Measurements from ENCODE around the gene COIL. TPM values are rescaled to one million over a fixed set of nuclear protein-coding genes. Genes with fewer than 3 reads are reported as not detected.

The COIL gene
- total and polyA plus RNA-seq, 2 donors (not counting 1 experiment from before 2014, with no cell fraction given): 7.3 to 12.1 TPM

- no peak overlapping the region for H3K27ac ChIP-seq (ENCODE audit: insufficient read depth, low read length)
- no peak overlapping the region for H3K9ac ChIP-seq (ENCODE audit: insufficient read depth, low read length)
- no peaks in the 10 kb centered on the region for H3K9me3 ChIP-seq (ENCODE audit: control insufficient read depth, insufficient read depth, low read depth, low read length)
- H3K27me3 ChIP-seq (ENCODE audit: control insufficient read depth, insufficient read depth, low read length): no peaks in the 10 kb centered on the region
- no peaks in the 10 kb centered on the region for H3K79me2 ChIP-seq (ENCODE audit: control insufficient read depth, insufficient read depth, low read length)
- H3K4me1 ChIP-seq (ENCODE audit: control insufficient read depth, extremely low read depth, insufficient read depth, low read length): no peaks in the 10 kb centered on the region
- H3K36me3 ChIP-seq (ENCODE audit: control insufficient read depth, insufficient read depth, low read length): no peaks in the 10 kb centered on the region
- no peaks in the 10 kb centered on the region for H4K20me1 ChIP-seq (ENCODE audit: control insufficient read depth, extremely low read depth, insufficient read depth, low read length)
- no peak for DNase-seq (ENCODE audit: low read depth in 2 of 2)
- no peak overlapping the region for H3K4me2 ChIP-seq (ENCODE audit: extremely low read depth, insufficient read depth, low read length)
- H2AFZ ChIP-seq (ENCODE audit: low read length): no peak overlapping the region
- no peak for TF ChIP-seq CTCF (conservative IDR thresholded peaks at IDR 0.05 in 1 of 2, IDR thresholded peaks at IDR 0.05 in 1 of 2; ENCODE audit: low read depth in 1 of 2, low read length in 2 of 2)
- H3K4me3 ChIP-seq (replicated peaks in 1 of 4; ENCODE audit: control extremely low read depth in 1 of 4, insufficient read depth in 1 of 4, low read depth in 3 of 4, low read length in 4 of 4): no peak overlapping the region
These were observed 31.5 kb upstream of the COIL start for GRCh38 chr17:56992364-56992763.

- no peak for TF ChIP-seq EZH2 (IDR thresholded peaks at IDR 0.05; ENCODE audit: low read length, missing control alignments)
- no peak for TF ChIP-seq CTCF (conservative IDR thresholded peaks at IDR 0.05 in 1 of 2, IDR thresholded peaks at IDR 0.05 in 1 of 2; ENCODE audit: low read depth in 1 of 2, low read length in 2 of 2)
- Histone ChIP-seq H2AFZ (ENCODE audit: low read length) (no peak overlapping the region), H3K4me3 (replicated peaks in 1 of 4; ENCODE audit: control extremely low read depth in 1 of 4, insufficient read depth in 1 of 4, low read depth in 3 of 4, low read length in 4 of 4) (no peak overlapping the region), H3K9me3 (ENCODE audit: control insufficient read depth, insufficient read depth, low read depth, low read length) (no peaks in the 10 kb centered on the region), H3K9ac (ENCODE audit: insufficient read depth, low read length) (no peak overlapping the region), H3K27me3 (ENCODE audit: control insufficient read depth, insufficient read depth, low read length) (no peaks in the 10 kb centered on the region), H3K4me1 (ENCODE audit: control insufficient read depth, extremely low read depth, insufficient read depth, low read length) (no peaks in the 10 kb centered on the region), H3K79me2 (ENCODE audit: control insufficient read depth, insufficient read depth, low read length) (no peaks in the 10 kb centered on the region), H3K4me2 (ENCODE audit: extremely low read depth, insufficient read depth, low read length) (no peak overlapping the region), H3K27ac (ENCODE audit: insufficient read depth, low read length) (no peak overlapping the region), H3K36me3 (ENCODE audit: control insufficient read depth, insufficient read depth, low read length) (no peaks in the 10 kb centered on the region), H4K20me1 (ENCODE audit: control insufficient read depth, extremely low read depth, insufficient read depth, low read length) (no peaks in the 10 kb centered on the region)
- no peak for DNase-seq (ENCODE audit: low read depth in 2 of 2)
These were observed 28.2 kb upstream of the COIL start for GRCh38 chr17:56988901-56989572.

GRCh38 chr17:56987283-56987834, 26.5 kb upstream of the COIL start:
- H2AFZ ChIP-seq (ENCODE audit: low read length): no peak overlapping the region
- DNase-seq (ENCODE audit: low read depth in 2 of 2): no peak
- TF ChIP-seq EZH2 (IDR thresholded peaks at IDR 0.05; ENCODE audit: low read length, missing control alignments) (no peak), CTCF (conservative IDR thresholded peaks at IDR 0.05 in 1 of 2, IDR thresholded peaks at IDR 0.05 in 1 of 2; ENCODE audit: low read depth in 1 of 2, low read length in 2 of 2) (no peak)
- H3K4me3 ChIP-seq (replicated peaks in 1 of 4; ENCODE audit: control extremely low read depth in 1 of 4, insufficient read depth in 1 of 4, low read depth in 3 of 4, low read length in 4 of 4): no peak overlapping the region
- H3K9ac ChIP-seq (ENCODE audit: insufficient read depth, low read length): no peak overlapping the region
- no peaks in the 10 kb centered on the region for H4K20me1 ChIP-seq (ENCODE audit: control insufficient read depth, extremely low read depth, insufficient read depth, low read length)
- H3K4me1 ChIP-seq (ENCODE audit: control insufficient read depth, extremely low read depth, insufficient read depth, low read length): no peaks in the 10 kb centered on the region
- no peaks in the 10 kb centered on the region for H3K9me3 ChIP-seq (ENCODE audit: control insufficient read depth, insufficient read depth, low read depth, low read length)
- H3K27ac ChIP-seq (ENCODE audit: insufficient read depth, low read length): no peak overlapping the region
- no peaks in the 10 kb centered on the region for H3K79me2 ChIP-seq (ENCODE audit: control insufficient read depth, insufficient read depth, low read length)
- no peaks in the 10 kb centered on the region for H3K36me3 ChIP-seq (ENCODE audit: control insufficient read depth, insufficient read depth, low read length)
- H3K4me2 ChIP-seq (ENCODE audit: extremely low read depth, insufficient read depth, low read length): no peak overlapping the region
- H3K27me3 ChIP-seq (ENCODE audit: control insufficient read depth, insufficient read depth, low read length): no peaks in the 10 kb centered on the region
